GM10847 (cell line): Measurements from ENCODE around the gene VSIR.

Source experiments
- POLR2A ChIP-seq: IDR thresholded peaks from 2 replicates; pipeline ENCODE4 v1.6.1; 2011; ENCODE audit not compliant: insufficient read length; ENCODE audit errors: extremely low read depth

The VSIR gene

DNA sequence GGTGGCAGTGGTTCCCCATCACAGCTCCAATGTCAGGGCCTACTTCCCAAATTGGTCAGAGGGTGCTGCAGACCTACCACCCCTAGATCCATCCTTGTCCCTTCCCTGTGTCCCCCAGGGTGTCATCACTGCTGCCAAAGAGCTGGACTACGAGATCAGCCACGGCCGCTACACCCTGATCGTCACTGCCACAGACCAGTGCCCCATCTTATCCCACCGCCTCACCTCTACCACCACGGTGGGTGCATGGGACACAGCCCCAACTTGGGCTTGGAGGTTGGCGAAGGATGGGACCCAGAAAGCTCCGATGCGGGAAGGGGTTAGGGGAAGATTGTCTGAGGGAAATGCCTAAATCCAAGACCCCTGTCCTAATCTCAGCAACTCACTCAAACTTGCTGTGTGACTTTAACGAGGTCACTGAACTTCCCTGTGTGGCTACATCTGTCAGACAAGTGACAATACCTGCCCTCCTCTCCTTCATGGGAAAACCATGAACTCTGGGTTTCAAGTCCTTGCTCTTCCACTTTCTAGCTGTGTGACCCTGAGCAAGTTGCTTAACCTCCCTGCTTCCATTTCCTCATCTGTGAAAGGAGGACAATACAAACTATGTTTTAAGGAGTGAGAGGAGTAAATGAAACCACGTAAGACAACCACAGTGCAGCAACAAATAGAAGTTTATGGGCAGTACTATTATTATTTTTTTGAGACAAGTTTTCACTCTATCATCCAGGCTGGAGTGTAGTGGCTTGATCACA, 4.9 kb upstream of the VSIR start:
- no peak for TF ChIP-seq POLR2A

DNA sequence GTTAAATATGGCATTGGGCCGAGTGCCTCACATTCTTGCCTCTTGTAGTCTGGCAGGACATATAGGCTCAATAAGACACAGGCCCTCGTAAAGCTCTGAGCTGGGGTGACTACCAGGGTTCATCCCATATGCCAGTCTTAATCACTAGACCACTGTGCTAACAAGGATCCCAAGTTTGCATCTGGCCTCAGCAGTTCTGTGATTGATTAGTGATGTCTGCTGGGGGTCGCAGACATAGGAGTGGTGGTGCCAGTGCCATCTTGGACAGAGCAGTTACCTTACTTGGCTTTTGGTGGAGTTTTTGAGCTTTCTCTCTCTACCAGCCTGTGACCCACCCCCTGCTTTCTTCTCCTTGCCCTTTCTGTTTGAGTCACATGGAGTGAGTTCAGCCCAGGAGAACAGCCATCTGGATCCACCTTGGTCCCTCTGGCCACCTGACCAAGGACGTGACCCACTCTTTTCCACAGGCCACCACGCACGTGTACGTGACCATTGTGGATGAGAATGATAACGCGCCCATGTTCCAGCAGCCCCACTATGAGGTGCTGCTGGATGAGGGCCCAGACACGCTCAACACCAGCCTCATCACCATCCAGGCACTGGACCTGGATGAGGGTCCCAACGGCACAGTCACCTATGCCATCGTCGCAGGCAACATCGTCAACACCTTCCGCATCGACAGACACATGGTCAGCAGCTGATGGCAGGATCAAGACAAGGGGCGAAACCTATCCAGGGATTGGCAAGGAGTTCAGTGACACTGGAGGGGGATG, 4.1 kb upstream of the VSIR start:
- no peak for TF ChIP-seq POLR2A

DNA sequence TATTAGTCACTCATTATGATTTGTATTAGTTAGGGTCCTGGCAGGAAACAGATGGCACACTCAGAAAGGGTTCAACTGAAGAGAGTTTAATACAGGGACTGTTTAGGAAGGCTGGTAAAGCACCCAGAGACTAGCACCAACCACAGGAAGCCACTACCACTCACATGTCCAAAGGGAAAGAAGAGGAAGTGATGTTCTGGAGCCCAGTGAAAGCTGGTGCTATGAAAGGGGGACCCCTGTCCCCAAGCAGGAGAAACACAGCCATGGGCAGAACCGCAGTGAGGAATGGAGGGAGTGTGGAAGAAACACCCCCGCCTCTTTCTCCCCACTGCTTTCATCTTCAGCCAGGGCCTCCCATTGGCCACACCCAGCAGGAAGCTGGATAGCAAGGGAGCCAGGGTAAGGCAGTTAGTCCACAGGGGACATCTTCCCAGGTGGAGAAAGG, 3.2 kb upstream of the VSIR start:
- no peak for TF ChIP-seq POLR2A

DNA sequence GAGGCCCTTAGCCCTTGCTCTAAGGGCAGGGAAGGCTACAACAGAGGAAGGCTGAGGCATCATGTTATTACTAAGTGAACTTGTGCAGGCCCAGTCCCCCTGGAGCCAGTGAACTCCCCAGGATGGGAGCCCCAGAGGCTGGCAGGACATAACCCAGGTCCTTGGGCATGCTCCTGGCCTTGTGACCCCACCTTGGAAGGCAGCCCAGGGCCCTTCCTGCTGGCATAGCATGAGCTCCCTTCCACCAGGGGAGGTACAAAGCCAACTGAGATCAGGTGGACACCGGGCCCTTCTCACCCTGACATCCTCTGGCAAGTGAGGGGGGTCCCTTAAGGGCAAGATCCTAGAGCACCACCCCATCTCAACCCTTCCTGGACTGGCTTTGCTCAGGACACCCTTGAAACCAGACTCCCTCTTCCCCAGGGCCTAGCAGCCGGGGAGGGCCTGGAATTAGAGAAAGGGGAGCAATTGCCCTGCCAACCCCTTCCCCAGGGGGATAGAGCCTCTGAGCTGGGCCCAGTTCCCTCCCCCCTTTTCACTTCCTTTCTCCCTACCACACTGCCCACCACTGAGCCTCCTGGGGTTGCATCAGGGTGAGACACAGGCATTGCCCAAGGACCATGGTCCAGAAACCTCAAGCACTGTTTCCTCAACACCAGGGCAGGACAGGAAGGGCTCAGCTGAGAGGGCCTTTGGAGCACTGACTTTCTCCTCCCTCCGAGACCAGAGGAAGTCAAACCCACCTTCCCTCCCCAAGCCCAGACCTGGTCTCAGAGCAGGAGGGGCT, 1.8 kb upstream of the VSIR start:
- no peak for TF ChIP-seq POLR2A

DNA sequence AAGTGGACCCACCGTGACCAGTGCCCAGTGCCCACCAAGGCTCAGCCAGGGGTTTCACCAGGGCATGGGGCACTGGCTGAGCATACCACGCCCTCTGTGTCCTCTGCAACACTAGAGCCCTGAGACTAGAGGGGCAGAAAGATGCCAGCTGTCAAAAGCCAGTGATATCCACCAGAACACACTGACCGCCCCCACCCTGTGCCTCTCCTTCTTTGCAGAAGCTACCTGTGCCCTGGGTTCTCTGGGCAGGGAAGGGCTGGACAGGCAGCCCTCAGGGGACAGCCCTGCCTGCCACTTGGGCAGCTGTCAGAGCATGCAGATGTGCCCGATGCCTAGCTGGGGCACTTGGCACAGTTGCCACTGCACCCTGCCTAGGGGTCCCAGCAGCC, 494 bp downstream of the VSIR start:
- no peak for TF ChIP-seq POLR2A

DNA sequence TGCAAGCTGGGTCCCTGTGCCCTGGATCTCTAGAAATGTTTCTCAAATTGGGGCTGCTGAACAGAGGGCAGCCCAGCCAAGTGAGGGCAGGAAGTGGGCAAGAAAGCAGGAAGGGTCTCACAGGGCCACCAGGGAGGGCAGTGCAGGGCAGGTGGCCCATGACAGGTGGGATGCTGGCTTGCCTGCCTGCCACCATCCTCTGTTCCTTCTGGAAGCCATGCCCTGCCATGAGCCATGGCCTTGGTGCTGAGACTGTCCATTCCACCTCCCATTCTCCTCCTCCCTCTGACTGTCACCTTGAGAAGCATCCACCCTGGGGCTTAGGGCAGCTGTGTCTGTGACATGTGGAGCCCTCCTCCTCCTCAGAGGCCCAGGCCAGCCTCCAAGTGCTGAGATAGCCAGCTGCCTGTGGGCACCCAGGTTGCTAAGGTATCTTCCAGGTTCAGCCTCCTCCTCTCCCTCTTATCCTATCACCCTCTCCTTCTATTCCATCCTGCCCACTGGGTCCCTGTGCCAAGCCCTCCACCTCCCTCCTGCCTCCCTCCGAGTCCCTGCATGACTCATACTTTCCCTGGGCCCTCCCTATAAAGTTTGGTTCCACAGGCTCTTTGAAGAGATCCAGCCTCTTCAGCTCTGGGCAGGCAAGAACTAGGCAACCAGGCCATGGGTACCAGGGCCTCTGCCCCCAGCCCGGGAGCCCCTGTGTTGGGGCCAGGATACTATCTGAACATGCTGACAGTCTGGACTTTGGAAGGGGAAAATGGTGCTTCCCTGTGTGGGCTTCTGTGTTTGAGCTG, 1.3 kb downstream of the VSIR start:
- TF ChIP-seq POLR2A = no peak

DNA sequence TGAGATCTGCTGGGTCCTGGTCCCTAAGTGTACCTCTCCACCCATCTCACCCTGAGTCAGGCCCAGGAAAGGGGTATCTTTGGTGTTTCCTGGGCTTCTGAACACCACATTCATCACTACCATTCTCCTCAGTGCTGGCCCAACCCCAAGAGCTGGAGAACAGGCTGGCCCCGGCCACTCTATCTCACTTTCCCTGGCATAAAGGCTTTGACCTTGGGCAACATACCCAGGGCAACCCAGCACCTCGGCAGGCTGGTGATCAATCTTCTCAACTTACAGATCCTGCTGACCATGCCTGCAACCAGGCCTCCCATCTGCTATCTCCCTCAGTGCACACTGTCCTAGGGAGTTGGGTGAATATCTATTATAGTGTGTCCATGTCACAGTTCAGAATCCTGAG, 2.1 kb downstream of the VSIR start:
- no peak for TF ChIP-seq POLR2A

DNA sequence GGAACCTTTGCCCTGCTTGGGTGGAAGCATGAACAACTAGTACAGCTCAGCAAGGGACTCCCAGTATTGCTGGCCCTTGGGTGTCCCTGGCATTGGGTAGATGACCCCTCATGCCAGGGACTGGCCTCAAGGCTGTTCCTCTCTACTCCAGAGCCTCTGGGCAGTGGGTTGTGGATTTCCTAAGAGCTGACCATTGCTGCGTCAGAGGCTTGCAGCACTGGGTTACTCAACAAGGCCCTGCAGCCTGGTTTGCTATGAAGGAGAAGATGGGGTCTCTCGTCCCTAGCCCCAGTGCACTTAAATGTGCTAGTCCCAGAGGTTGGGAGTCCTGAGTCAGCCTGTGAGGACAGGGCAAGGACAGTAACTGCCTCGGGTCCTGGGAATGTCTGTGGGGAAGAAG, 2.5 kb downstream of the VSIR start:
- no peak for TF ChIP-seq POLR2A

DNA sequence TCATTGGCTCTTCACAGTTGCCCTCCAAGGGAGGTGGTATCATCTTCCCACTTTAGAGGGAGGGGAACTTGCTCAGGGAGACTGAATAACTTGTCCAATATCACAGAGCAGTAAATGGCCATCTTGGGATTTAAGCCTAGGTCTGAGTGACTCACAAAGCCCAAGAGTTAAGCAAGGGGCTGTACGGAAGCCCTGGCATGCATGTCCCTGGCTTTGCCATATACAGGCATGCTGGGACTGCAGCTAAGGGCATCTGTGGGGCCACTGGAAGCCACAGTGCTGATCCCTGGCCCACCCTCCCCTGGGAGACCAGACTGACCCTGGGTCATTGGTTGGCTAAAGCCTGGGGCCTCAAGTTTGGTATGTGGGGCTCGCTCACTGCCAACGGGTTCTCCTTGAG, 3.1 kb downstream of the VSIR start:
- TF ChIP-seq POLR2A = no peak

DNA sequence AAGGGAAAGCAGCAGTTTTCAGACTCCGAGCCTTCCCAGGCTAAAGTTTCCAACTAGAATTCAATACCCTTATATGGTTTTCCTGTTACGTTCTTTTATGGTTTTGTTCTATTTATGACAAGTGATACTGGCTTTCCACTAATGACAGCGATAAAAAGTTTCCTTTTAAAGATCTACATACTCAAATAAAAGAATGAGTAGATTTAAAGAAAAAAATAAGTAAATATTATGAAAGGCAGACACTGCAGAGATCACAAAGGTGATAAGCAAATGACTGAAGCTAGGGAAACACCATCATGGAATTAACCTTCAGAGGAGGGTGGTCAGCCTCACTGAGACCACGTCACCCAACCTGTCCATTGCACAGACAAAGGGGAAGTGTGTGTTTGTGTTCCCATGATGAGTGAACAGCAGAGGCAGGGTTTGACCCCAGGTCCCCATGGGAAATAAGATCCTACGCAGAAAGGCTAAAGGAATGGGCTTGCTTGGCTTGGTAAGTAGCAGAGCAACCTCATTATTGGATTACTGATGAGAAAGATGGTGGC, 4.0 kb downstream of the VSIR start:
- TF ChIP-seq POLR2A = no peak

DNA sequence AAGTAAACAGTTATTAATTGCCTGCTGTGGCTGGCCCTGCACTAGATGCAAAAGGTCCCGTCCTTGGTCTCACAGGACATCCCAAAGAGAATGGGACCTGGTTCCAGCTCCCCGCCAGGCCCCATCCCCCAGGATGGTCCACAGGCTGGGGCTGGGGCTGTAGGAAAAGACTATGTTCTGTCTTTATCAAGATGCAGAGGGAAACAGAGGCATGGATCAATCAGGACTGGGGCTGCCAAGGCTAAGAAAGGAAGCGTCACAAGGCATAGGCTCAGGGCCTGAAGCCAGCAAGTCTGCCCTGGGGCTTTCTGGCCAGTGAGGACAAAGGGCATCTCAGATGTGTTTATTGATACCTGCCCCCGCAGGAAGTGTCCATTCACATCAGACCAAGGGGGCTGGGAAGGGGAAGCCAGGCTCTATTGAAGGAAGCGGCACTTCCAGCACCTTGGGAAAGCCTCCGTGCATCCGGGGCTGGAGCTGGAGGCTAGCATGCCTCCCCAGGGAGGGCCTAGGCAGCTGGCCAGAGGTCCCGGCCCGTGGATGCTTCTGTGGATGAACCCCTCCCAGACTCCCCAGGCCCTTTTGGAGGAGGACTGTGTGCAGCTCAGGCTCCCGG, 5.8 kb downstream of the VSIR start:
- TF ChIP-seq POLR2A = no peak

DNA sequence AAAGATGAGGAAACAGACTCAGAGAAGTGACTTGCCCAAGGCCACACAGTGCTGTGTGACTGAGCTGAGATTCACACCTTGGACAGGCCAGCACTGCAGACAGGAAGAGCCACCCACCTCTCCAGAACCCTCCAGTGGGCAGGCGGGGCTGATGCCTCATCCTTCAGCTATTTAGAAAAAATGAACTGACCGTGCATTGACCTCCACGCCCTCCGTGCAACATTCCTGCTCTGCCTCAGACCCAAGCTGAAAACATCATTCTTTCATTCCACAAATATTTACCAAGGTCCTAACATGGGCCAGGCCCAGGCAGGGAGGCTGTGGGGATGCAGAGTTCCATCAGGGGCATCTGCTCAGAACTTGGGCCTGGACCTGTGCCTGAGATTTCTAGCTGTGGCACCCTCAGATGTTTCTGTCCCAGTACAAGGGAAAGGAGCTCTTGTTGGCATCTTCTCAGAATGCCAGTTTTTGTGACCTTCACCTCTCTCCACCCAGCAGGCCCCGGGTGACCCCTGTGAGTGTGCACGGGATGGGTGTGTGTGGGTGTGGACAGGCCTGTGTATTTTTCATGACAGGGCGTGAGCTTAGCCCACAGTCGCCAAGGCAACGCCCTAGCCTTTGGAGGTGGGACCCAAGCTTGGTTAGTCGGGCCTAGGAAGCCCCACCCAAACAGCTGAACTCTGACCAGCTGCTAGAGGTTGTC, 6.5 kb downstream of the VSIR start:
- TF ChIP-seq POLR2A = no peak

DNA sequence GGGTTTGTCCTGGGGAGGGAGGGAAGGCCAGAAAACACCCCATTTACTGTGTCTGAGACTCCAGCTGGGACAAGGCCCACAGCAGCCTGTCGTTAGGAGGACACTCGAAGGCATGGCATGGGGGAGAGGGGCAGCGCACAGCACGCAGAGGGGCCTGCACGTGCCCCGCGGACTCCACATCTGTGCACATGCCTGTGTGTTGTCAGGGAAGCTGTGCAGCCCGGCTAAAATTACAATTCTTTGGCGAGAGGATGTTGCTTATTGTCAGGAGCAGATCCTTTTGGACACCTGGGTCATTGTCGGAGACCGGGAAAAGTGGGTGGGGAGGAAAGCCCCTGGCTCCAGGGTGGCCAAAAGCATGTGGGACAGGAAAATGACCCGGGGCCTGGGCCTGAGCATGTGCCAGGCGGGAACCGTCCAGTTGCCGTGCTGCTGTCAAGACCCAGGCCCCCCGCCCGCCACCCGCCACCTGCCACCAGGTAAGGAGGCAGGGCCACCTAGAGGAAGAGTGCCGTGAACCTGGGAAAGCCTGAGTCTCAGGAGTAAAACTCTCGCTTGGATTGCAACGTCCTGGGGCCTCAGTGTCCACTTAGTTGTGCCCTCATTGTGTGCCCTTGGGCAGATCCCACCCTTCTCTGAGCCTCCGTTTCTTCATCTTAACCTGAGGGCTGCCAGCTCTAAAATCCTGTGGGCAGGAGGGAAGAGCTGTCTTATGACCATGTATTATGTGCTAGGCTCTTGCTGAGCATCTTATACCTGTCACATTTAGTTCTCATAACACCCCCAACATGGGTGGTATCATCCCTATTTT, 7.2 kb downstream of the VSIR start:
- no peak for TF ChIP-seq POLR2A
